Measurements from ENCODE around the gene PDILT. TPM values are rescaled to one million over a fixed set of nuclear protein-coding genes. Genes with fewer than 3 reads are reported as not detected.
A peak's percentile ranks its signal among the peaks of the same experiment; 100 is the strongest.

PDILT gene
- total and polyA plus RNA-seq, 2 of the 8 experiments (the other 6 are each of a cell fraction or from before 2014, with no cell fraction given): not detected

GRCh38 chr16:20348365-20349185 is 56.0 kb downstream of the PDILT start (continued):
- TF ChIP-seq CTCF (IDR thresholded peaks at IDR 0.05; ENCODE audit: control extremely low read depth in 1 of 3, insufficient read depth in 1 of 3, low read depth in 1 of 3, low read length in 3 of 3) (peak; percentile 72 to 92 (median 83)), BCL11A (IDR thresholded peaks at IDR 0.05; ENCODE audit: low read depth in 2 of 2, low read length in 2 of 2) (no peak), BRCA1 (IDR thresholded peaks at IDR 0.05; ENCODE audit: low read depth, low read length) (no peak), NRF1 (IDR thresholded peaks at IDR 0.05; ENCODE audit: low read depth, low read length) (no peak), FOSL1 (IDR thresholded peaks at IDR 0.05; ENCODE audit: insufficient read depth, low read depth, low read length) (no peak), SIX5 (IDR thresholded peaks at IDR 0.05; ENCODE audit: low read depth, low read length) (no peak), CHD2 (IDR thresholded peaks at IDR 0.05; ENCODE audit: low read length) (no peak), CREB1 (IDR thresholded peaks at IDR 0.05) (peak; percentile 52; the same call in 1 of the 2 replicates), USF2 (IDR thresholded peaks at IDR 0.05; ENCODE audit: low read length) (no peak), RBBP5 (IDR thresholded peaks at IDR 0.05; ENCODE audit: borderline replicate concordance, low read depth, low read length) (no peak), TEAD4 (IDR thresholded peaks at IDR 0.05; ENCODE audit: low read depth, low read length) (no peak), CEBPB (IDR thresholded peaks at IDR 0.05; ENCODE audit: low read depth, low read length) (no peak), PHF8 (conservative IDR thresholded peaks at IDR 0.05; ENCODE audit: low read depth, low read length) (no peak), BACH1 (IDR thresholded peaks at IDR 0.05; ENCODE audit: low read length) (no peak)

All from H1 (cell line).